Sigmoid colon (tissue), 7 donors: ENCODE measurements around the gene SORCS2. TPM values are rescaled to one million over a fixed set of nuclear protein-coding genes. Genes with fewer than 3 reads are reported as not detected.

Source experiments
- DNase-seq: peaks from one replicate; pipeline ENCODE4 v3.0.0-alpha.2; 2019
- H3K27ac ChIP-seq, 4 donors: fragments of 200-600 bp; sonication (generic); one replicate each; pipeline ENCODE4 v1.5.1; 2016 to 2019; ENCODE audit warnings: mild to moderate bottlenecking in 1 of 4
- H3K27me3 ChIP-seq, 3 donors: fragments of 200-600 bp; sonication (generic); one replicate each; pipeline ENCODE4 v1.5.1; 2019; ENCODE audit warnings: mild to moderate bottlenecking in 1 of 3
- H3K36me3 ChIP-seq, 4 donors: fragments of 200-600 bp; sonication (generic); one replicate each; pipeline ENCODE4 v1.5.1; 2016 to 2019
- H3K4me1 ChIP-seq, 4 donors: fragments of 200-600 bp; sonication (generic); one replicate each; pipeline ENCODE4 v1.5.1; 2017 to 2019
- H3K4me3 ChIP-seq, 4 donors: fragments of 200-600 bp; sonication (generic); one replicate each; pipeline ENCODE4 v1.5.1; 2017 to 2019; ENCODE audit warnings: mild to moderate bottlenecking in 2 of 4, moderate library complexity in 1 of 4
- H3K9me3 ChIP-seq, 4 donors: fragments of 200-600 bp in 3 of 4; sonication (generic) in 3 of 4; one replicate each; pipeline versions ENCODE4 v1.5.1 to v1.6.1; 2013 to 2019
- CTCF ChIP-seq, 4 experiments: fragments of 450-650 bp in 3 of 4; fragments of 200-600 bp in 1 of 4; IDR thresholded peaks; one replicate each; pipeline ENCODE4 v1.5.1; 2016 to 2019; ENCODE audit warnings: antibody characterized with exemption in 4 of 4, mild to moderate bottlenecking in 3 of 4, moderate library complexity in 2 of 4
- EP300 ChIP-seq, 4 donors: sonication (generic); formaldehyde crosslinking; IDR thresholded peaks; one replicate each; pipeline ENCODE4 v1.6.1; 2017; ENCODE audit warnings: antibody characterized with exemption in 4 of 4
- POLR2A ChIP-seq, 2 donors: fragments of 450-650 bp; IDR thresholded peaks; one replicate each; pipeline ENCODE4 v1.6.1; 2016; ENCODE audit warnings: antibody characterized with exemption in 2 of 2, mild to moderate bottlenecking in 2 of 2, moderate library complexity in 2 of 2
- POLR2AphosphoS5 ChIP-seq, 4 donors: sonication (generic); formaldehyde crosslinking; IDR thresholded peaks; one replicate each; pipeline ENCODE4 v1.6.1; 2017; ENCODE audit warnings: antibody characterized with exemption in 4 of 4
- WGBS, 2 donors: extraction: QIAGEN DNeasy Blood & Tissue Kit; methylation state at CpG; one replicate each; pipeline ENCODE4 v1.1.7; 2013; 5-methylcytosine and 5-hydroxymethylcytosine counted together
- intact Hi-C: fragments of 100-400 bp; cut with DNase I; formaldehyde crosslinking; loops from one replicate; pipeline ENCODE4 v1.15.1; 2023
- polyA plus RNA-seq, 3 donors: library from polyadenylated mRNA; stranded (reverse); fragments of 200-250 nt; gene quantifications; one replicate each; pipeline ENCODE4 v1.2.3, GENCODE V29; 2013
- total RNA-seq, 4 donors: library from RNA; depleted of rRNA; stranded (reverse); fragments of >200 nt; gene quantifications; one replicate each; pipeline ENCODE4 v1.1.0, GENCODE V29; 2016
- donor health status: healthy with polysubstance abuse.
- donor health status: Bipolar disorder and iron deficiency.
- donor health status: healthy.

The SORCS2 gene
- total and polyA plus RNA-seq, 7 donors, result 1.8 to 6.4 (median 3.9) TPM; not detected in 2

DNA sequence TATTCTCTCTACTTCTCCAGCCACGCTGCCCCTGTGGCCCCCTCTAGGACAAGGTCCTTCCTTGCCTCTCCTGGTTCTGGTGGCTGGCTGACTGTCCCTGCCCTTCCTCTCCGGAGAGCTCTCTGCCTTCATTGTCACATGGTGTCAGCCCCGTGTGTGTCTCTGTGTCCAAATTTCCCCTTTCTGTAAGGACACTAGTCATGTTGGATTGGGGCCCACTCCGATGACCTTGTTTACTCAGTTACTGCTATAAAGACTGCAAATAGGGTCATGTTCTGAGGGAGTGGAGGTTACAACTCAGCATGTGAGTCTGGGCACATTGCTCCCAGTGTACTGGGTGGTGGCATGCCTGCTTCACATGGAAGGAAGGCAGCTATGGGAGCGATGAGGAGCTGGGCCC lies 371.9 kb downstream of the SORCS2 start:
- WGBS, 2 donors, result 55 to 73% methylated on average over 5 of the region's 5 CpGs
- Histone ChIP-seq H3K27ac (no peak overlapping the region), H3K4me1 (no peaks in the 10 kb centered on the region), H3K36me3 (no peaks in the 10 kb centered on the region), H3K27me3 (no peaks in the 10 kb centered on the region), H3K9me3 (no peaks in the 10 kb centered on the region), H3K4me3 (no peak overlapping the region)
- intact Hi-C loops, result no loop called here
- no peak for DNase-seq
- no peak for TF ChIP-seq POLR2A (IDR thresholded peaks at IDR 0.05)

GRCh38 chr4:7565483-7565882 lies 373.1 kb downstream of the SORCS2 start:
- H3K4me3 ChIP-seq, result no peak overlapping the region
- DNase-seq, result no peak
- H3K4me1 ChIP-seq, result no peaks in the 10 kb centered on the region
- H3K27ac ChIP-seq, result no peak overlapping the region
- intact Hi-C loops, result no loop called here
- WGBS, 2 donors, result 93% methylated on average over 4 of the region's 4 CpGs
- no peaks in the 10 kb centered on the region for H3K9me3 ChIP-seq
- no peaks in the 10 kb centered on the region for H3K27me3 ChIP-seq
- no peak for TF ChIP-seq POLR2AphosphoS5 (IDR thresholded peaks at IDR 0.05)
- TF ChIP-seq POLR2A (IDR thresholded peaks at IDR 0.05), result no peak
- TF ChIP-seq CTCF (IDR thresholded peaks at IDR 0.05), result no peak
- TF ChIP-seq EP300 (IDR thresholded peaks at IDR 0.05), result no peak
- no peaks in the 10 kb centered on the region for H3K36me3 ChIP-seq

- DNase-seq, result no peak
- TF ChIP-seq CTCF (IDR thresholded peaks at IDR 0.05) (no peak), EP300 (IDR thresholded peaks at IDR 0.05) (no peak), POLR2AphosphoS5 (IDR thresholded peaks at IDR 0.05) (no peak), POLR2A (IDR thresholded peaks at IDR 0.05) (no peak)
- no peaks in the 10 kb centered on the region for H3K27me3 ChIP-seq
- intact Hi-C loops, result no loop called here
- no peak overlapping the region for H3K27ac ChIP-seq
- no peaks in the 10 kb centered on the region for H3K9me3 ChIP-seq
- WGBS, 2 donors, result 57 to 61% methylated on average over 25 of the region's 25 CpGs
- no peaks in the 10 kb centered on the region for H3K36me3 ChIP-seq
- H3K4me3 ChIP-seq, result no peak overlapping the region
- H3K4me1 ChIP-seq, result no peaks in the 10 kb centered on the region
Measured at GRCh38 chr4:7569810-7570783, 377.8 kb downstream of the SORCS2 start.

- Histone ChIP-seq H3K4me3 (no peak overlapping the region), H3K36me3 (no peaks in the 10 kb centered on the region), H3K27me3 (no peaks in the 10 kb centered on the region), H3K27ac (no peak overlapping the region), H3K9me3 (no peaks in the 10 kb centered on the region), H3K4me1 (no peaks in the 10 kb centered on the region)
- WGBS, 2 donors, result 59 to 76% methylated on average over 6 of the region's 6 CpGs
- TF ChIP-seq POLR2AphosphoS5 (IDR thresholded peaks at IDR 0.05), result no peak
- TF ChIP-seq EP300 (IDR thresholded peaks at IDR 0.05), result no peak
- TF ChIP-seq POLR2A (IDR thresholded peaks at IDR 0.05), result no peak
- TF ChIP-seq CTCF (IDR thresholded peaks at IDR 0.05), result no peak
- intact Hi-C loops, result no loop called here
- DNase-seq, result no peak
Measured at GRCh38 chr4:7571001-7571400, 378.7 kb downstream of the SORCS2 start.

DNA sequence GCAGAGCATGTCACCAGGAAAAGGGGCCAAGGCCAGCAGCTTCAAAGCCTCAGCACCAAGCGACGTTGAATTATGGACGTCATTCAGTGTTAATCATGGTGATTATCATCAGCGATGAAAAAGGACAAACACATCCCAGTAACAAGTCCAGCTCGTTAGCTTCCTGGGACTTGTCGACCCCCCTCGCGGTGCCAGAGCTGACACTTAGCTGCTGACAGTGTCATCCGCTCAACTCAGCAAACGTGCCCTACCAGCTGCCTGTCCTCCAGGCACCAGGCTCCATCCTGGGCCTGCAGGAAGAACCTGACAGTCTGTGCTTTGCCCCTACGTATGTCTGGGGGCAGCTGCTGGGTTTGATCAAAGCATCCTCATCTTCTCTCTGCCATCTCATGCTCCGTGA lies 379.4 kb downstream of the SORCS2 start:
- no peak for DNase-seq
- TF ChIP-seq POLR2AphosphoS5 (IDR thresholded peaks at IDR 0.05) (no peak), POLR2A (IDR thresholded peaks at IDR 0.05) (no peak), EP300 (IDR thresholded peaks at IDR 0.05) (no peak), CTCF (IDR thresholded peaks at IDR 0.05) (no peak)
- no peak overlapping the region for H3K27ac ChIP-seq
- H3K9me3 ChIP-seq, result peaks cover 4 to 7% (median 5%) of the 10 kb centered on the region in 4 donors
- WGBS, 2 donors, result 58 to 69% methylated on average over 12 of the region's 12 CpGs
- H3K36me3 ChIP-seq, result no peaks in the 10 kb centered on the region
- no peaks in the 10 kb centered on the region for H3K27me3 ChIP-seq
- intact Hi-C loops, result no loop called here
- no peaks in the 10 kb centered on the region for H3K4me1 ChIP-seq
- H3K4me3 ChIP-seq, result no peak overlapping the region
